Measurements from ENCODE around the gene CELF5. TPM values are rescaled to one million over a fixed set of nuclear protein-coding genes. Genes with fewer than 3 reads are reported as not detected.
A peak's percentile ranks its signal among the peaks of the same experiment; 100 is the strongest.

CELF5 gene
- total RNA-seq, 2 experiments from 2014 or later = 0.13 TPM; not detected in 1

DNA sequence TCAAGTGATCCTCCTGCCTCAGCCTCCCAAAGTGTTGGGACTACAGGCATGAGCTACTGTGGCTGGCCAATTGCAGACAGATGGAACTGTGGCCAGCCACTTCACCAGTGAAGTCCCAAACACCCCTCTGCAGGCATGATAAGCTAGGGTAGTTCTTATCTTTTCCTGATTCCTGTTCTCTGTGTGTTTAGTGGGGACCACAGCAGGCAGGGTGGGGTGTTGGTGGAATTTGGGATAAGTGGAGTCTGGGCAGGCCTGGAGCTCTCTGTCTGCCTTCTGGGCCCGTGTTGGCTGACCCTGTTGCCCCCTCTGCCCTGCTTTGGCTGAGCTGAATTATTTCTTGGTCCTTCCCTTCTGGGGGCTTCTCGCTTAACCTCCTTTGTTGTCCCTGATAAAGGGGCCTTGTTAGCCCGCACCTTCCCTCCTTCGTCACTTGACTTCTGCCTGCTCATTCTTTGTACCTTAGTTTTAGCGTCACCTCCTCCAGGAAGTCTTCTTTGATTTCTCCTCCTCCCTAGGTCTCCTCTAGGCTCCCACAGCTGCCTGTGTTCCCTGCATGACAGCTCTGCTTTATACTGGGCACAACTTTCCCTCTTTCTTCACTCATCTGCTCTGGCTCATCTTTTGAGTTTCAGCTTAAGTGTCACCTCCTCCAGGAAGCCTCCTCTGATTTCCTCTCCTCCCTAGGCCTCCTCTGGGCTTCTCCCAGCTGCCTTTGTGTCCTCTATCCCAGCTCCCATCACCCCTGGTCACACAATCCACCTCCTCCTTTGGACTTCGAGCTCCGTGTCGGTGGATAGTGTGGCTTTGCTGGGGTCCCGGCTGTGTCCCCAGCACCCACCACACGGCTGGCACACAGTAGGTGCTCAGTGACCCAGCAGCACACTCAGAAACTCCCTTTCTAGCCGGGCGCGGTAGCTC lies 40.5 kb upstream of the CELF5 start:
- Histone ChIP-seq H3K79me2 (ENCODE audit: insufficient read depth, low read depth, low read length) (peaks cover 31% of the 10 kb centered on the region), H3K4me3 (ENCODE audit: low read depth, low read length, poor library complexity, severe bottlenecking) (no peak overlapping the region), H3K36me3 (ENCODE audit: insufficient read depth, low read length) (peaks cover 8% of the 10 kb centered on the region; the same call in 1 of the 2 replicates), H3K4me1 (ENCODE audit: insufficient read depth, low read length, poor library complexity, severe bottlenecking) (peaks cover 45% of the 10 kb centered on the region), H3K9me2 (ENCODE audit: insufficient read depth, low read length) (no peaks in the 10 kb centered on the region), H3K9me3 (ENCODE audit: low read length) (no peaks in the 10 kb centered on the region), H2AFZ (ENCODE audit: low read length) (no peak overlapping the region), H3K4me2 (ENCODE audit: low read length) (peak overlapping the region; percentile 77), H4K20me1 (ENCODE audit: insufficient read depth, low read length) (peaks cover 8% of the 10 kb centered on the region; the same call in 1 of the 2 replicates), H3K27ac (ENCODE audit: low read depth, low read length, poor library complexity, severe bottlenecking) (peak overlapping the region; percentile 72)
- ChIA-PET POLR2A (interaction anchor here (0.6 to 0.9 kb wide), 3 partner anchors 39 to 1734 kb away, joined by 3 to 4 read pairs (median 3); no protein-coding TSS in a partner anchor), CTCF (ENCODE audit: unreplicated experiment) (interaction anchor here (0.6 kb wide), 1 partner anchor 47 kb away, joined by 3 read pairs; no protein-coding TSS in a partner anchor)
- TF ChIP-seq, protein P1, sequence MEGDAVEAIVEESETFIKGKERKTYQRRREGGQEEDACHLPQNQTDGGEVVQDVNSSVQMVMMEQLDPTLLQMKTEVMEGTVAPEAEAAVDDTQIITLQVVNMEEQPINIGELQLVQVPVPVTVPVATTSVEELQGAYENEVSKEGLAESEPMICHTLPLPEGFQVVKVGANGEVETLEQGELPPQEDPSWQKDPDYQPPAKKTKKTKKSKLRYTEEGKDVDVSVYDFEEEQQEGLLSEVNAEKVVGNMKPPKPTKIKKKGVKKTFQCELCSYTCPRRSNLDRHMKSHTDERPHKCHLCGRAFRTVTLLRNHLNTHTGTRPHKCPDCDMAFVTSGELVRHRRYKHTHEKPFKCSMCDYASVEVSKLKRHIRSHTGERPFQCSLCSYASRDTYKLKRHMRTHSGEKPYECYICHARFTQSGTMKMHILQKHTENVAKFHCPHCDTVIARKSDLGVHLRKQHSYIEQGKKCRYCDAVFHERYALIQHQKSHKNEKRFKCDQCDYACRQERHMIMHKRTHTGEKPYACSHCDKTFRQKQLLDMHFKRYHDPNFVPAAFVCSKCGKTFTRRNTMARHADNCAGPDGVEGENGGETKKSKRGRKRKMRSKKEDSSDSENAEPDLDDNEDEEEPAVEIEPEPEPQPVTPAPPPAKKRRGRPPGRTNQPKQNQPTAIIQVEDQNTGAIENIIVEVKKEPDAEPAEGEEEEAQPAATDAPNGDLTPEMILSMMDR (conservative IDR thresholded peaks at IDR 0.05; ENCODE audit: low read length) = no peak
- no peak for TF ChIP-seq EZH2phosphoT487 (IDR thresholded peaks at IDR 0.05; ENCODE audit: borderline replicate concordance, low read depth, low read length)
- BruUV-seq (replicated peaks) = no TSS peak
- intact Hi-C loops (cut with micrococcal nuclease; ENCODE audit: unreplicated experiment) = no loop called here
- no peak for DNase-seq (ENCODE audit: low spot score)

DNA sequence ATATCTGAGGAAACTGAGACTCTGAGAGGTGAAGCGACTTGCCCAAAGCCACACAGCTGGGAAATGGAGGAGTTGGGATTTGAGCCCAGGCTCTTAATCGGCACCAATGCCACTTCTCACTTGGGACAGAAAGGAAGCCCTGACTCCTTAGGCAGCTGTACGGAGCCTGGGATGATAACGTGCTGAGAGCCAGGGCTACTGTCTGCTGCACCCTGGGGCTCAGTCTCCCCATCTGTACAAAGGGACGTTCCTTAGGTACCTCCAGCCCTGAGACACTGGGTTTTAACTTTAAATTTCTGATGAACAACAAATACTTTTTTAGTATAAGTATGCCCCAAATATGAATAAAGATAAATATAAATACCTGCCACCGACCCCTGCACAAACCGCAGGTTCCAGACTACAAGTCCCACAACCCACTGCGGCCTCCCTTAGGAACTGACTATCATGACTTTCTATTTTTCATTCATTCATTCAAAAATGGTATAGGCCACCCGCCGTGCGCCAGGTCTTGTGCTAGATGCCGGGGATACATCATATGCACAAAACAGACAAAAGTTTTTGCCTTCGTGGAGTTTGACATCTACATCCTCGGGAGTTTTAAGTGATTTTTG lies 39.5 kb upstream of the CELF5 start:
- Histone ChIP-seq H3K9me3 (ENCODE audit: low read length) (no peaks in the 10 kb centered on the region), H3K9me2 (ENCODE audit: insufficient read depth, low read length) (no peaks in the 10 kb centered on the region), H3K79me2 (ENCODE audit: insufficient read depth, low read depth, low read length) (peaks cover 41% of the 10 kb centered on the region), H3K4me1 (ENCODE audit: insufficient read depth, low read length, poor library complexity, severe bottlenecking) (peaks cover 35% of the 10 kb centered on the region), H3K36me3 (ENCODE audit: insufficient read depth, low read length) (peaks cover 14% of the 10 kb centered on the region; the same call in 1 of the 2 replicates), H4K20me1 (ENCODE audit: insufficient read depth, low read length) (peaks cover 8% of the 10 kb centered on the region; the same call in 1 of the 2 replicates), H2AFZ (ENCODE audit: low read length) (peak overlapping the region; percentile 53; the same call in 1 of the 2 replicates), H3K4me2 (ENCODE audit: low read length) (peak overlapping the region; percentile 77), H3K27ac (ENCODE audit: low read depth, low read length, poor library complexity, severe bottlenecking) (peak overlapping the region; percentile 72), H3K4me3 (ENCODE audit: low read depth, low read length, poor library complexity, severe bottlenecking) (peak overlapping the region; percentile 97)
- intact Hi-C loops (cut with micrococcal nuclease; ENCODE audit: unreplicated experiment) = no loop called here
- ChIA-PET POLR2A (interaction anchor here (0.5 kb wide), 1 partner anchor 113 kb away, joined by 3 read pairs; no protein-coding TSS in a partner anchor), CTCF (ENCODE audit: unreplicated experiment) (interaction anchor here (0.6 kb wide), 1 partner anchor 48 kb away, joined by 3 read pairs; no protein-coding TSS in a partner anchor)
- peak; percentile 81 for DNase-seq (ENCODE audit: low spot score)
- no TSS peak for BruUV-seq (replicated peaks)
- TF ChIP-seq EZH2phosphoT487 (IDR thresholded peaks at IDR 0.05; ENCODE audit: borderline replicate concordance, low read depth, low read length) = no peak
- TF ChIP-seq, protein P1 (conservative IDR thresholded peaks at IDR 0.05; ENCODE audit: low read length) = no peak

Data from OCI-LY7 (cell line).